PC-3 (cell line): Measurements from ENCODE around the gene WLS. TPM values are rescaled to one million over a fixed set of nuclear protein-coding genes. Genes with fewer than 3 reads are reported as not detected.

Source experiments
- ATAC-seq: fragments of 200-7000 bp; cut with Tn5 transposase; 2 replicates; pipeline ENCODE4 v1.9.1; 2020; ENCODE audit warnings: mild to moderate bottlenecking, moderate library complexity
- BruUV-seq: library from RNA; stranded (reverse); fragments of 400-500 nt; replicated peaks from 2 replicates; lab custom pipeline; 2021; lab: Mats Ljungman, UMichigan
- CTCF ChIA-PET: fragments of 300-600 bp; sonication (Branson Sonifier 250); formaldehyde crosslinking; loops from one replicate; lab custom pipeline; 2022; ENCODE audit warnings: antibody characterized with exemption; lab: Charles Lee
- POLR2A ChIA-PET: fragments of 300-600 bp; sonication (Branson Sonifier 250); formaldehyde crosslinking; loops from one replicate; lab custom pipeline; 2022; ENCODE audit warnings: antibody characterized with exemption; ENCODE audit not compliant: unreplicated experiment; lab: Charles Lee
- DNase-seq: peaks from one replicate; pipeline ENCODE4 v3.0.0-alpha.2; 2015
- H2AFZ ChIP-seq: fragments of 300-600 bp; sonication (generic); 2 replicates; pipeline ENCODE4 v1.6.0; 2016; ENCODE audit warnings: antibody characterized with exemption, low read length
- H3F3A ChIP-seq: fragments of 300-600 bp; sonication (generic); one replicate; pipeline ENCODE4 v1.6.0; 2017; ENCODE audit warnings: antibody characterized with exemption, low read length, control low read depth, mild to moderate bottlenecking; ENCODE audit not compliant: unreplicated experiment
- H3K27ac ChIP-seq: fragments of 300-600 bp; sonication (generic); 2 replicates; pipeline ENCODE4 v1.5.1; 2016; ENCODE audit warnings: mild to moderate bottlenecking, low read length
- H3K27me3 ChIP-seq: fragments of 300-600 bp; sonication (generic); 2 replicates; pipeline ENCODE4 v1.6.1; 2016; ENCODE audit warnings: low read length, mixed read lengths
- H3K36me3 ChIP-seq: fragments of 300-600 bp; sonication (generic); 2 replicates; pipeline ENCODE4 v1.6.1; 2016; ENCODE audit warnings: low read depth, mixed run types, low read length, mixed read lengths
- H3K4me1 ChIP-seq: fragments of 300-600 bp; sonication (generic); 2 replicates; pipeline ENCODE4 v1.5.1; 2016; ENCODE audit warnings: low read length; ENCODE audit not compliant: insufficient read depth
- H3K4me2 ChIP-seq: fragments of 300-600 bp; sonication (generic); 2 replicates; pipeline ENCODE4 v1.6.0; 2016; ENCODE audit warnings: low read length
- H3K4me3 ChIP-seq: fragments of 300-600 bp; sonication (generic); 2 replicates; pipeline ENCODE4 v1.5.1; 2016; ENCODE audit warnings: mild to moderate bottlenecking, low read length, mixed read lengths
- H3K79me2 ChIP-seq: fragments of 300-600 bp; sonication (generic); 2 replicates; pipeline ENCODE4 v1.6.1; 2017; ENCODE audit warnings: low read length, mixed read lengths
- H3K9ac ChIP-seq: fragments of 300-600 bp; sonication (generic); 2 replicates; pipeline ENCODE4 v1.6.0; 2016; ENCODE audit warnings: mild to moderate bottlenecking, low read length
- H3K9me2 ChIP-seq: fragments of 300-600 bp; sonication (generic); replicated peaks from 2 replicates; pipeline ENCODE4 v1.6.1; 2016; ENCODE audit warnings: mixed run types, low read length, mixed read lengths
- H3K9me3 ChIP-seq: fragments of 300-600 bp; sonication (generic); 2 replicates; pipeline ENCODE4 v1.6.1; 2016; ENCODE audit warnings: low read length, mixed read lengths
- H4K20me1 ChIP-seq: fragments of 300-600 bp; sonication (generic); 2 replicates; pipeline ENCODE4 v1.6.1; 2016; ENCODE audit warnings: low read length, mixed read lengths
- CTCF ChIP-seq: fragments of 300-600 bp; sonication (generic); conservative IDR thresholded peaks from 2 replicates; pipeline ENCODE4 v1.5.1; 2017; ENCODE audit warnings: antibody characterized with exemption, low read depth, mild to moderate bottlenecking, low read length
- EZH2 ChIP-seq: fragments of 300-600 bp; sonication (generic); IDR thresholded peaks from one replicate; pipeline ENCODE4 v1.6.1; 2017; ENCODE audit warnings: antibody characterized with exemption, mild to moderate bottlenecking, low read length; ENCODE audit not compliant: unreplicated experiment
- EZH2phosphoT487 ChIP-seq: fragments of 300-600 bp; sonication (generic); IDR thresholded peaks from 2 replicates; pipeline ENCODE4 v1.6.1; 2018; ENCODE audit warnings: mild to moderate bottlenecking, antibody characterized with exemption, low read length, borderline replicate concordance
- intact Hi-C: fragments of 100-400 bp; cut with micrococcal nuclease; formaldehyde crosslinking; loops from 2 replicates; pipeline ENCODE4 v1.9.0; 2023
- total RNA-seq: library from RNA; depleted of rRNA; stranded (reverse); fragments of >200 nt; gene quantifications from 2 replicates; pipeline ENCODE4 v1.2.3, GENCODE V29; 2014

Gene WLS
- total RNA-seq, 1 experiment from 2014 or later, result 19.1 TPM

GRCh38 chr1:68223687-68224086 is 8.6 kb downstream of the WLS start:
- Histone ChIP-seq H3K36me3 (no peaks in the 10 kb centered on the region), H3K9me3 (no peaks in the 10 kb centered on the region), H3K79me2 (no peaks in the 10 kb centered on the region), H3K4me2 (no peak overlapping the region), H3K9me2 (no peaks in the 10 kb centered on the region), H4K20me1 (no peaks in the 10 kb centered on the region; the same call in 1 of the 2 replicates), H3K27ac (no peak overlapping the region), H3K4me3 (no peak overlapping the region), H2AFZ (no peak overlapping the region), H3K27me3 (no peaks in the 10 kb centered on the region), H3K4me1 (peaks cover 13% of the 10 kb centered on the region), H3F3A (no peaks in the 10 kb centered on the region), H3K9ac (no peak overlapping the region)
- ChIA-PET POLR2A (no interaction called here), CTCF (no interaction called here)
- no TSS peak for BruUV-seq
- ATAC-seq (no peak), DNase-seq (no peak)
- intact Hi-C loops, result no loop called here
- TF ChIP-seq CTCF, result no peak
- TF ChIP-seq EZH2, result no peak
- no peak for TF ChIP-seq EZH2phosphoT487

GRCh38 chr1:68221980-68222373 is 10.3 kb downstream of the WLS start:
- Histone ChIP-seq H3K27ac (no peak overlapping the region), H2AFZ (no peak overlapping the region), H3K4me2 (peak overlapping the region; percentile 6), H3K36me3 (no peaks in the 10 kb centered on the region), H3K4me1 (peaks cover 13% of the 10 kb centered on the region), H3K9ac (no peak overlapping the region), H3K9me2 (no peaks in the 10 kb centered on the region), H3F3A (no peaks in the 10 kb centered on the region), H3K4me3 (no peak overlapping the region), H3K9me3 (no peaks in the 10 kb centered on the region), H4K20me1 (no peaks in the 10 kb centered on the region; the same call in 1 of the 2 replicates), H3K79me2 (no peaks in the 10 kb centered on the region), H3K27me3 (no peaks in the 10 kb centered on the region)
- DNase-seq (peak; percentile 43), ATAC-seq (peak; percentile 96)
- intact Hi-C loops, result no loop called here
- TF ChIP-seq EZH2, result no peak
- no peak for TF ChIP-seq EZH2phosphoT487
- no peak for TF ChIP-seq CTCF
- POLR2A ChIA-PET, result no interaction called here
- BruUV-seq, result no TSS peak
- CTCF ChIA-PET, result no interaction called here

GRCh38 chr1:68221001-68221979 is 11.0 kb downstream of the WLS start:
- no peak overlapping the region for H3K9ac ChIP-seq
- H3K36me3 ChIP-seq, result no peaks in the 10 kb centered on the region
- no TSS peak for BruUV-seq
- H3K4me1 ChIP-seq, result peaks cover 13% of the 10 kb centered on the region
- ChIA-PET POLR2A (no interaction called here), CTCF (no interaction called here)
- no peaks in the 10 kb centered on the region for H3F3A ChIP-seq
- intact Hi-C loops, result no loop called here
- no peaks in the 10 kb centered on the region for H3K27me3 ChIP-seq
- H3K4me2 ChIP-seq, result peak overlapping the region; percentile 6; the same call in 1 of the 2 replicates
- no peaks in the 10 kb centered on the region; the same call in 1 of the 2 replicates for H4K20me1 ChIP-seq
- DNase-seq (no peak), ATAC-seq (peak; percentile 14; the same call in 1 of the 2 replicates)
- no peaks in the 10 kb centered on the region for H3K9me3 ChIP-seq
- no peak overlapping the region for H2AFZ ChIP-seq
- no peak overlapping the region for H3K4me3 ChIP-seq
- H3K9me2 ChIP-seq, result no peaks in the 10 kb centered on the region
- TF ChIP-seq EZH2phosphoT487 (no peak), CTCF (no peak), EZH2 (no peak)
- H3K27ac ChIP-seq, result no peak overlapping the region
- no peaks in the 10 kb centered on the region for H3K79me2 ChIP-seq
